Peyer's patch (tissue), 4 donors: Measurements from ENCODE around the gene KCNK4.
A peak's percentile ranks its signal among the peaks of the same experiment; 100 is the strongest.

ENCODE experiments used
- POLR2A ChIP-seq, 2 donors: fragments of 450-650 bp; IDR thresholded peaks; one replicate each; pipeline ENCODE4 v1.5.1; 2017; ENCODE audit warnings: antibody characterized with exemption in 2 of 2, mild to moderate bottlenecking in 2 of 2, moderate library complexity in 2 of 2
- TF ChIP-seq, protein P1 (sequence below), 6 experiments: fragments of 450-650 bp in 4 of 6; fragments of 200-600 bp in 2 of 6; sonication (generic) in 1 of 6; IDR thresholded peaks; one replicate each; pipeline ENCODE4 v1.5.1; 2017 to 2019; ENCODE audit warnings: antibody characterized with exemption in 6 of 6, mild to moderate bottlenecking in 3 of 6, moderate library complexity in 1 of 6

DNA sequence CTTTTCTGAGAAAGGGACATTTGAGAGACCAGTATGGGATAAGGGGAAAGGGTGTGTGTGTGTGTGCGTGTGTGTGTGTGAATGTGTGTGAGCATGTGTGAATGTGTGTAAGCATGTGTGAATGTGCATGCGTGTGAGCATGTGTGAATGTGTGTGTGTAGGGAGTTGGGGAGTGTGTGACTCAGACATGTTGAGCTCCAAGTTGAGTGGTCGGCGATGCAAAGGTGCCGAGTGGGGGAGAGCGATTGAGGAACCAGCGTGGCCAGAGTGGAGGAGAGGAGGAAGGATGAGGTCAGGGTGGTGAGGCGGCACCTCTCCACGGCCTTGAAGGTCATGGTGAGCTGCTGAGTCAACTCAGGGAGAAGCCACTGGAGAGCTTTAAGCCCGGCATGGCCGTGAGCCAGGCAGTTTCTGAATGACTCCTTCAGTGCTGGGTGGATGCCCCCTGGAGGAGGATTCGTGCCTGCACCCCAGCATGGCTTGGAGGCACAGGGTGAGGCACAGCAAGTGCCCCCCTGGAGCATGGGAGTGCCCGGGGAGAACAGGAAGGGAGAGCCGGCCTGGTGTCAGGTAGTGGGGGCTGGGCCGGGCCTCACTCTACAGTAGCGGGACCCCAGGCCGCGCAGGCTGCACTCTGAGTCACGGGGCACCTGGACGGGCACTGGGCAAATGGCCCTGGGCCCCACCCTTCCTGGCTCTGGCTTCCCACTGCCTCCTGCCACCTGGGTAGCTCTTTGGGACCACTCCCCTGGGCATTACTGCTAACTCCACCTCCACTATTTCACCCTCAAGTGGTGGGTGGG, 40.7 kb downstream of the KCNK4 start:
- TF ChIP-seq, protein P1, sequence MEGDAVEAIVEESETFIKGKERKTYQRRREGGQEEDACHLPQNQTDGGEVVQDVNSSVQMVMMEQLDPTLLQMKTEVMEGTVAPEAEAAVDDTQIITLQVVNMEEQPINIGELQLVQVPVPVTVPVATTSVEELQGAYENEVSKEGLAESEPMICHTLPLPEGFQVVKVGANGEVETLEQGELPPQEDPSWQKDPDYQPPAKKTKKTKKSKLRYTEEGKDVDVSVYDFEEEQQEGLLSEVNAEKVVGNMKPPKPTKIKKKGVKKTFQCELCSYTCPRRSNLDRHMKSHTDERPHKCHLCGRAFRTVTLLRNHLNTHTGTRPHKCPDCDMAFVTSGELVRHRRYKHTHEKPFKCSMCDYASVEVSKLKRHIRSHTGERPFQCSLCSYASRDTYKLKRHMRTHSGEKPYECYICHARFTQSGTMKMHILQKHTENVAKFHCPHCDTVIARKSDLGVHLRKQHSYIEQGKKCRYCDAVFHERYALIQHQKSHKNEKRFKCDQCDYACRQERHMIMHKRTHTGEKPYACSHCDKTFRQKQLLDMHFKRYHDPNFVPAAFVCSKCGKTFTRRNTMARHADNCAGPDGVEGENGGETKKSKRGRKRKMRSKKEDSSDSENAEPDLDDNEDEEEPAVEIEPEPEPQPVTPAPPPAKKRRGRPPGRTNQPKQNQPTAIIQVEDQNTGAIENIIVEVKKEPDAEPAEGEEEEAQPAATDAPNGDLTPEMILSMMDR (IDR thresholded peaks at IDR 0.05) = peak; percentile 20 to 74 (median 60)
- no peak for TF ChIP-seq POLR2A (IDR thresholded peaks at IDR 0.05)
